ENCODE results near the gene HPSE2.

- TF ChIP-seq SPI1 (IDR thresholded peaks at IDR 0.05; ENCODE audit: low read depth, low read length) = no peak
- TF ChIP-seq POLR2A (IDR thresholded peaks at IDR 0.05; ENCODE audit: low read depth, low read length) = no peak
- TF ChIP-seq POU2F2 (IDR thresholded peaks at IDR 0.05; ENCODE audit: low read depth, low read length) = no peak
- TF ChIP-seq POLR2AphosphoS5 (IDR thresholded peaks at IDR 0.05; ENCODE audit: low read depth, low read length) = no peak
Observed at GRCh38 chr10:98450618-98451017, 785.0 kb downstream of the HPSE2 start.

Measured in GM12891 (cell line).